MCF 10A (cell line): ENCODE results near the gene DCDC1. TPM values are rescaled to one million over a fixed set of nuclear protein-coding genes. Genes with fewer than 3 reads are reported as not detected.

Experiments used
- BruUV-seq: library from RNA; stranded (reverse); fragments of 400-500 nt; replicated peaks from 2 replicates; lab custom pipeline; 2021; lab: Mats Ljungman, UMichigan
- CTCF ChIA-PET: fragments of 300-600 bp; sonication (Branson Sonifier 250); formaldehyde crosslinking; extraction: SDS; loops from one replicate; lab custom pipeline; 2021; ENCODE audit warnings: antibody characterized with exemption, inconsistent platforms; lab: Yijun Ruan, JAX
- POLR2A ChIA-PET: fragments of 300-600, 350-650 bp; sonication (Branson Sonifier 250); formaldehyde crosslinking; extraction: SDS; loops from one replicate; lab custom pipeline; 2020; ENCODE audit warnings: antibody characterized with exemption, inconsistent platforms; lab: Yijun Ruan, JAX
- DNase-seq: peaks from one replicate; pipeline ENCODE4 v3.0.0-alpha.2; 2018; ENCODE audit not compliant: unreplicated experiment
- H3K27ac Mint-ChIP-seq: one replicate; pipeline ENCODE4 v1.8.0; 2022; ENCODE audit warnings: mild to moderate bottlenecking, low read depth, mixed read lengths; ENCODE audit not compliant: unreplicated experiment
- H3K27me3 Mint-ChIP-seq: one replicate; pipeline ENCODE4 v1.8.0; 2022; ENCODE audit warnings: mixed read lengths; ENCODE audit not compliant: insufficient read depth, unreplicated experiment
- H3K36me3 Mint-ChIP-seq: one replicate; pipeline ENCODE4 v1.8.0; 2022; ENCODE audit warnings: mild to moderate bottlenecking, moderate library complexity, mixed read lengths; ENCODE audit not compliant: insufficient read depth, unreplicated experiment
- H3K4me1 Mint-ChIP-seq: one replicate; pipeline ENCODE4 v1.8.0; 2022; ENCODE audit warnings: mixed read lengths; ENCODE audit not compliant: insufficient read depth, unreplicated experiment
- H3K4me3 Mint-ChIP-seq: one replicate; pipeline ENCODE4 v1.8.0; 2022; ENCODE audit warnings: mild to moderate bottlenecking, moderate library complexity, mixed read lengths; ENCODE audit not compliant: unreplicated experiment
- H3K9me3 Mint-ChIP-seq: one replicate; pipeline ENCODE4 v1.8.0; 2022; ENCODE audit warnings: mixed read lengths; ENCODE audit not compliant: unreplicated experiment
- CTCF ChIP-seq: fragments of 200-600 bp; IDR thresholded peaks from one replicate; pipeline ENCODE4 v1.8.0; 2022; ENCODE audit warnings: antibody characterized with exemption, mild to moderate bottlenecking; ENCODE audit not compliant: unreplicated experiment
- intact Hi-C: fragments of 100-400 bp; cut with micrococcal nuclease; formaldehyde crosslinking; loops from 2 replicates; pipeline ENCODE4 v1.14.1; 2022
- total RNA-seq: library from RNA; stranded (reverse); gene quantifications from 2 replicates; pipeline ENCODE4 v1.2.3, GENCODE V29; 2022

The DCDC1 gene
- total RNA-seq, 1 experiment from 2014 or later: 0.19 TPM

GRCh38 chr11:31107649-31108048 is 261.9 kb downstream of the DCDC1 start:
- ChIA-PET POLR2A (interaction anchor here (1.9 kb wide), 1 partner anchor 126 kb away, joined by 6 read pairs; no protein-coding TSS in a partner anchor), CTCF (interaction anchor here (0.6 to 4.9 kb wide), 36 partner anchors 9 to 1685 kb away, joined by 3 to 77 read pairs (median 4); no protein-coding TSS in a partner anchor)
- H3K9me3 Mint-ChIP-seq: no peaks in the 10 kb centered on the region
- peaks cover 58% of the 10 kb centered on the region for H3K27me3 Mint-ChIP-seq
- intact Hi-C loops: loop anchor here (1.0 to 10.0 kb wide), 4 partner anchors 126 to 1066 kb away; partner anchors contain the start of genes DCDC1 and DNAJC24
- H3K36me3 Mint-ChIP-seq: no peaks in the 10 kb centered on the region
- H3K4me3 Mint-ChIP-seq: no peak overlapping the region
- TF ChIP-seq CTCF: no peak
- no peaks in the 10 kb centered on the region for H3K4me1 Mint-ChIP-seq
- no peak for DNase-seq
- no peak overlapping the region for H3K27ac Mint-ChIP-seq
- BruUV-seq: no TSS peak

GRCh38 chr11:31106968-31107576 is 262.5 kb downstream of the DCDC1 start:
- peak; percentile 49 for TF ChIP-seq CTCF
- Mint-ChIP-seq H3K36me3 (no peaks in the 10 kb centered on the region), H3K4me1 (no peaks in the 10 kb centered on the region), H3K4me3 (no peak overlapping the region), H3K27ac (no peak overlapping the region), H3K9me3 (no peaks in the 10 kb centered on the region), H3K27me3 (peaks cover 57% of the 10 kb centered on the region)
- no TSS peak for BruUV-seq
- intact Hi-C loops: loop anchor here (1.0 to 10.0 kb wide), 4 partner anchors 126 to 1066 kb away; partner anchors contain the start of genes DCDC1 and DNAJC24
- CTCF ChIA-PET: interaction anchor here (0.5 to 4.9 kb wide), 48 partner anchors 9 to 1686 kb away, joined by 3 to 77 read pairs (median 4); partner anchors contain the start of genes DCDC1 and DNAJC24
- POLR2A ChIA-PET: interaction anchor here (1.9 kb wide), 1 partner anchor 126 kb away, joined by 6 read pairs; no protein-coding TSS in a partner anchor
- peak; percentile 67 for DNase-seq

GRCh38 chr11:31106326-31106725 is 263.2 kb downstream of the DCDC1 start:
- Mint-ChIP-seq H3K4me3 (no peak overlapping the region), H3K27me3 (peaks cover 57% of the 10 kb centered on the region), H3K9me3 (no peaks in the 10 kb centered on the region), H3K4me1 (no peaks in the 10 kb centered on the region), H3K27ac (no peak overlapping the region), H3K36me3 (no peaks in the 10 kb centered on the region)
- BruUV-seq: no TSS peak
- ChIA-PET POLR2A (interaction anchor here (0.6 to 1.9 kb wide), 2 partner anchors 127 to 766 kb away, joined by 3 to 6 read pairs; no protein-coding TSS in a partner anchor), CTCF (interaction anchor here (0.6 to 4.9 kb wide), 30 partner anchors 11 to 1740 kb away, joined by 3 to 77 read pairs (median 4); partner anchors contain the start of genes DCDC1 and DNAJC24)
- intact Hi-C loops: loop anchor here (10.0 kb wide), 2 partner anchors 258 to 768 kb away; partner anchors contain the start of genes DCDC1 and DNAJC24
- no peak for DNase-seq
- TF ChIP-seq CTCF: no peak

GRCh38 chr11:31102875-31103274 is 266.7 kb downstream of the DCDC1 start:
- CTCF ChIA-PET: interaction anchor here (0.6 to 1.4 kb wide), 3 partner anchors 142 to 1073 kb away, joined by 3 to 4 read pairs (median 3); no protein-coding TSS in a partner anchor
- POLR2A ChIA-PET: no interaction called here
- TF ChIP-seq CTCF: no peak
- intact Hi-C loops: loop anchor here (10.0 kb wide), 2 partner anchors 262 to 772 kb away; partner anchors contain the start of genes DCDC1 and DNAJC24
- Mint-ChIP-seq H3K4me3 (no peak overlapping the region), H3K9me3 (no peaks in the 10 kb centered on the region), H3K27ac (no peak overlapping the region), H3K27me3 (peaks cover 84% of the 10 kb centered on the region), H3K36me3 (no peaks in the 10 kb centered on the region), H3K4me1 (no peaks in the 10 kb centered on the region)
- DNase-seq: no peak
- BruUV-seq: no TSS peak
